Type B pancreatic cell (in vitro differentiated cells): ENCODE measurements around the gene KAT8. TPM values are rescaled to one million over a fixed set of nuclear protein-coding genes. Genes with fewer than 3 reads are reported as not detected.

Experiments used
- DNase-seq: peaks from one replicate; pipeline ENCODE4 v3.0.0; 2021; ENCODE audit warnings: mixed read lengths; ENCODE audit not compliant: unreplicated experiment; ENCODE audit errors: extremely low spot score
- H3K27ac Mint-ChIP-seq: 2 replicates; pipeline ENCODE4 v1.8.0; 2021; ENCODE audit warnings: mild to moderate bottlenecking, mixed read lengths
- H3K27me3 Mint-ChIP-seq: 2 replicates; pipeline ENCODE4 v1.8.0; 2021; ENCODE audit warnings: mixed read lengths
- H3K36me3 Mint-ChIP-seq: 2 replicates; pipeline ENCODE4 v1.8.0; 2021; ENCODE audit warnings: mixed read lengths
- H3K4me1 Mint-ChIP-seq: one replicate; pipeline ENCODE4 v1.8.0; 2021; ENCODE audit warnings: mixed read lengths; ENCODE audit not compliant: unreplicated experiment
- H3K4me3 Mint-ChIP-seq: 2 replicates; pipeline ENCODE4 v1.8.0; 2021; ENCODE audit warnings: mild to moderate bottlenecking, mixed read lengths
- H3K9me3 Mint-ChIP-seq: 2 replicates; pipeline ENCODE4 v1.8.0; 2021; ENCODE audit warnings: mixed read lengths
- CTCF ChIP-seq: fragments of 200-600 bp; sonication (generic); conservative IDR thresholded peaks from 2 replicates; pipeline ENCODE4 v1.5.0; 2021; ENCODE audit warnings: antibody characterized with exemption, mild to moderate bottlenecking
- total RNA-seq: library from RNA; stranded (reverse); gene quantifications from 2 replicates; pipeline ENCODE4 v1.2.1, GENCODE V29; 2021; ENCODE audit warnings: low replicate concordance

KAT8 gene
- total RNA-seq, 1 donor from 2014 or later, result 70.3 TPM

GRCh38 chr16:31085873-31086628 lies 31.4 kb upstream of the KAT8 start:
- no peaks in the 10 kb centered on the region for H3K27me3 Mint-ChIP-seq
- DNase-seq, result no peak
- H3K27ac Mint-ChIP-seq, result no peak overlapping the region
- H3K36me3 Mint-ChIP-seq, result no peaks in the 10 kb centered on the region
- TF ChIP-seq CTCF, result no peak
- peaks cover 5% of the 10 kb centered on the region for H3K4me1 Mint-ChIP-seq
- H3K4me3 Mint-ChIP-seq, result no peak overlapping the region
- H3K9me3 Mint-ChIP-seq, result no peaks in the 10 kb centered on the region

GRCh38 chr16:31086629-31086906 lies 30.9 kb upstream of the KAT8 start:
- no peak for DNase-seq
- TF ChIP-seq CTCF, result no peak
- no peaks in the 10 kb centered on the region for H3K36me3 Mint-ChIP-seq
- H3K4me3 Mint-ChIP-seq, result no peak overlapping the region
- no peaks in the 10 kb centered on the region for H3K9me3 Mint-ChIP-seq
- H3K27me3 Mint-ChIP-seq, result no peaks in the 10 kb centered on the region
- H3K27ac Mint-ChIP-seq, result no peak overlapping the region
- H3K4me1 Mint-ChIP-seq, result peaks cover 5% of the 10 kb centered on the region

GRCh38 chr16:31087481-31087880 lies 30.0 kb upstream of the KAT8 start:
- Mint-ChIP-seq H3K27ac (no peak overlapping the region), H3K36me3 (no peaks in the 10 kb centered on the region), H3K27me3 (no peaks in the 10 kb centered on the region), H3K9me3 (no peaks in the 10 kb centered on the region), H3K4me3 (no peak overlapping the region), H3K4me1 (no peaks in the 10 kb centered on the region)
- no peak for DNase-seq
- TF ChIP-seq CTCF, result no peak

GRCh38 chr16:31087971-31088370 lies 29.5 kb upstream of the KAT8 start:
- H3K4me3 Mint-ChIP-seq, result no peak overlapping the region
- no peaks in the 10 kb centered on the region for H3K36me3 Mint-ChIP-seq
- DNase-seq, result no peak
- no peaks in the 10 kb centered on the region for H3K27me3 Mint-ChIP-seq
- no peak overlapping the region for H3K27ac Mint-ChIP-seq
- H3K4me1 Mint-ChIP-seq, result no peaks in the 10 kb centered on the region
- no peaks in the 10 kb centered on the region for H3K9me3 Mint-ChIP-seq
- TF ChIP-seq CTCF, result no peak

GRCh38 chr16:31088459-31089183 lies 28.8 kb upstream of the KAT8 start, which contains the start of gene PRSS53:
TSS of gene PRSS53 (minus strand) at chr16:31088943. CDS start at chr16:31088809, 134 bp downstream.
- Mint-ChIP-seq H3K27me3 (no peaks in the 10 kb centered on the region), H3K27ac (no peak within 1 kb of the TSS), H3K36me3 (no peaks in the 10 kb centered on the region), H3K4me3 (no peak within 1 kb of the TSS), H3K4me1 (no peaks in the 10 kb centered on the region), H3K9me3 (no peaks in the 10 kb centered on the region)
- no peak for TF ChIP-seq CTCF
- DNase-seq, result no peak
